HepG2 (cell line): ENCODE results near the gene CXCR5. TPM values are rescaled to one million over a fixed set of nuclear protein-coding genes. Genes with fewer than 3 reads are reported as not detected.

Experiments
- FOXM1 ChIP-seq: sonication (generic); formaldehyde crosslinking; IDR thresholded peaks from 2 replicates; pipeline ENCODE4 v1.5.0; 2020; ENCODE audit warnings: missing genetic modification reagents
- RARA ChIP-seq: IDR thresholded peaks from 2 replicates; pipeline ENCODE4 v1.6.1; 2016; ENCODE audit warnings: missing genetic modification reagents, missing compliant biosample characterization
- SMAD3 ChIP-seq: sonication (generic); formaldehyde crosslinking; IDR thresholded peaks from 2 replicates; pipeline ENCODE4 v1.4.0; 2020; ENCODE audit warnings: missing genetic modification reagents
- SNAI1 ChIP-seq: sonication (generic); formaldehyde crosslinking; IDR thresholded peaks from 2 replicates; pipeline ENCODE4 v1.5.0; 2020; ENCODE audit warnings: mild to moderate bottlenecking, missing genetic modification reagents, borderline replicate concordance
- ZBTB7A ChIP-seq: sonication (generic); formaldehyde crosslinking; IDR thresholded peaks from 2 replicates; pipeline ENCODE4 v1.8.0; 2022; ENCODE audit warnings: mild to moderate bottlenecking, missing genetic modification reagents
- ZFAT ChIP-seq: sonication (generic); formaldehyde crosslinking; conservative IDR thresholded peaks from 2 replicates; pipeline ENCODE4 v1.8.1; 2023; ENCODE audit warnings: missing genetic modification reagents, inconsistent platforms
- ZFP90 ChIP-seq: sonication (generic); formaldehyde crosslinking; IDR thresholded peaks from 2 replicates; pipeline ENCODE4 v1.8.0; 2022; ENCODE audit warnings: missing genetic modification reagents, mild to moderate bottlenecking, inconsistent platforms, borderline replicate concordance
- ZNF33A ChIP-seq: sonication (generic); formaldehyde crosslinking; IDR thresholded peaks from 2 replicates; pipeline ENCODE4 v1.5.1; 2020; ENCODE audit warnings: missing genetic modification reagents, mild to moderate bottlenecking, moderate library complexity, borderline replicate concordance
- ZNF446 ChIP-seq: sonication (generic); formaldehyde crosslinking; IDR thresholded peaks from 2 replicates; pipeline ENCODE4 v1.5.0; 2020; ENCODE audit warnings: mild to moderate bottlenecking, missing genetic modification reagents
- ZNF788 ChIP-seq: sonication (generic); formaldehyde crosslinking; IDR thresholded peaks from 2 replicates; pipeline ENCODE4 v1.5.0; 2020; ENCODE audit warnings: mild to moderate bottlenecking, missing genetic modification reagents, borderline replicate concordance
- polyA plus RNA-seq, 8 experiments: library from polyadenylated mRNA; depleted of rRNA in 3 of 8; stranded (reverse) in 7 of 8; unstranded in 1 of 8; fragments of >200 nt; fragmentation: Illumina TruSeq in 4 of 8; extraction: Trizol in 4 of 8; gene quantifications; 2 replicates each; pipeline versions ENCODE4 v1.2.1 to v1.2.3, GENCODE V29; 2011 to 2016; ENCODE audit warnings: low read depth in 4 of 8, missing spikeins in 1 of 8, mixed read lengths in 1 of 8; ENCODE audit not compliant: insufficient read depth in 1 of 8
- total RNA-seq, 5 experiments: library from RNA; depleted of rRNA; stranded (reverse); fragments of >200 nt; fragmentation: Illumina TruSeq; extraction: Trizol; gene quantifications; 2 replicates each; pipeline ENCODE4 v1.2.3, GENCODE V29; 2016; ENCODE audit warnings: low read depth in 1 of 5
- TF ChIP-seq, protein P1 (sequence below): sonication (generic); formaldehyde crosslinking; IDR thresholded peaks from 2 replicates; pipeline ENCODE4 v1.4.0; 2020; ENCODE audit warnings: missing genetic modification reagents
- TF ChIP-seq, protein P2 (sequence below): sonication (generic); formaldehyde crosslinking; IDR thresholded peaks from 2 replicates; pipeline ENCODE4 v1.4.0; 2020; ENCODE audit warnings: mild to moderate bottlenecking, missing genetic modification reagents
- TF ChIP-seq, protein P3 (sequence below): sonication (generic); formaldehyde crosslinking; conservative IDR thresholded peaks from 2 replicates; pipeline ENCODE4 v1.5.0; 2020; ENCODE audit warnings: missing genetic modification reagents
- TF ChIP-seq, protein P4 (sequence below): sonication (generic); formaldehyde crosslinking; IDR thresholded peaks from 2 replicates; pipeline ENCODE4 v1.4.0; 2020; ENCODE audit warnings: low read depth, missing genetic modification reagents

CXCR5 gene
- total and polyA plus RNA-seq, 2 of the 13 experiments (the other 11 are each of a cell fraction or from before 2014, with no cell fraction given) = not detected

DNA sequence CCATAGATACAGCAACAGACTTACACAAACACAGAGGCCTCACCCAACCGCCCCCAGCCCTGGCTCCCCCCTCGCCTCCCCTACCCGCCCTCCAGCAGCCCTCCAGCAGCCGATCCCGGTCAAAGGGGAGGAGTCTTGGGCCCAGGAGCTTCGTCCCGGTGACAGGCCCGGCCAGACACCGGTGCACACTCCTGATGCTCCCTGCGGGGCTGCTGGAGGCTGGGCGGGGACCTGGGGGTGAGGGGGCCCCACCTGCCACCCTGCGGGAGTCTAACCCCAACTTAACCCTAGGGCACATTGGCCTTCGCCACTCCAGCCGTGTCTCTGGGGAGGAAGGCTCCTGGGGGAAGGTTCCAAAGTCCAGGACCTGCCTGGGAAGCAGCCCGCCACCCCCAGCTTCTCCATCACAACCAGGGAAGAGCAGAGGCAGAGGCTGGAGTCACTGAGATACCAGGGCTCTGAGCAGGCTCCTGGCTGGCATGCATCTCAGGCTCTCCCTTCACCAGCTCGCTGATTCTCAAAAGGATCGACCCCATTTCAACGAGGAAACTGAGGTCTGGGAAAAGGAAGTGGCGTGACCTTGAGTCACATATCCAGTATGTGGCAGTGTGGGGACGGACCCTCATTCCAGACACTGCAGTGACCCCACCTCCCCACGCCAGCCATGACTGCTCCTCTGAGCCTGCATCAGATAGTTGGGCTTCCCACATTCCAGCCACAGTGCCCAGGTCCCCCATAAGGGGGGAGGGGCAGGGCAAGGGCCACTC lies 27.6 kb downstream of the CXCR5 start (continued):
- TF ChIP-seq ZNF788 (CRISPR knock-in tag) (no peak), SMAD3 (CRISPR knock-in tag) (no peak), SNAI1 (no peak), FOXM1 (CRISPR knock-in tag) (no peak), ZFP90 (CRISPR knock-in tag) (no peak), ZNF33A (no peak), RARA (CRISPR knock-in tag) (peak; percentile 81), ZFAT (CRISPR knock-in tag) (no peak), ZNF446 (CRISPR knock-in tag) (no peak), ZBTB7A (no peak)
- TF ChIP-seq, protein P1, sequence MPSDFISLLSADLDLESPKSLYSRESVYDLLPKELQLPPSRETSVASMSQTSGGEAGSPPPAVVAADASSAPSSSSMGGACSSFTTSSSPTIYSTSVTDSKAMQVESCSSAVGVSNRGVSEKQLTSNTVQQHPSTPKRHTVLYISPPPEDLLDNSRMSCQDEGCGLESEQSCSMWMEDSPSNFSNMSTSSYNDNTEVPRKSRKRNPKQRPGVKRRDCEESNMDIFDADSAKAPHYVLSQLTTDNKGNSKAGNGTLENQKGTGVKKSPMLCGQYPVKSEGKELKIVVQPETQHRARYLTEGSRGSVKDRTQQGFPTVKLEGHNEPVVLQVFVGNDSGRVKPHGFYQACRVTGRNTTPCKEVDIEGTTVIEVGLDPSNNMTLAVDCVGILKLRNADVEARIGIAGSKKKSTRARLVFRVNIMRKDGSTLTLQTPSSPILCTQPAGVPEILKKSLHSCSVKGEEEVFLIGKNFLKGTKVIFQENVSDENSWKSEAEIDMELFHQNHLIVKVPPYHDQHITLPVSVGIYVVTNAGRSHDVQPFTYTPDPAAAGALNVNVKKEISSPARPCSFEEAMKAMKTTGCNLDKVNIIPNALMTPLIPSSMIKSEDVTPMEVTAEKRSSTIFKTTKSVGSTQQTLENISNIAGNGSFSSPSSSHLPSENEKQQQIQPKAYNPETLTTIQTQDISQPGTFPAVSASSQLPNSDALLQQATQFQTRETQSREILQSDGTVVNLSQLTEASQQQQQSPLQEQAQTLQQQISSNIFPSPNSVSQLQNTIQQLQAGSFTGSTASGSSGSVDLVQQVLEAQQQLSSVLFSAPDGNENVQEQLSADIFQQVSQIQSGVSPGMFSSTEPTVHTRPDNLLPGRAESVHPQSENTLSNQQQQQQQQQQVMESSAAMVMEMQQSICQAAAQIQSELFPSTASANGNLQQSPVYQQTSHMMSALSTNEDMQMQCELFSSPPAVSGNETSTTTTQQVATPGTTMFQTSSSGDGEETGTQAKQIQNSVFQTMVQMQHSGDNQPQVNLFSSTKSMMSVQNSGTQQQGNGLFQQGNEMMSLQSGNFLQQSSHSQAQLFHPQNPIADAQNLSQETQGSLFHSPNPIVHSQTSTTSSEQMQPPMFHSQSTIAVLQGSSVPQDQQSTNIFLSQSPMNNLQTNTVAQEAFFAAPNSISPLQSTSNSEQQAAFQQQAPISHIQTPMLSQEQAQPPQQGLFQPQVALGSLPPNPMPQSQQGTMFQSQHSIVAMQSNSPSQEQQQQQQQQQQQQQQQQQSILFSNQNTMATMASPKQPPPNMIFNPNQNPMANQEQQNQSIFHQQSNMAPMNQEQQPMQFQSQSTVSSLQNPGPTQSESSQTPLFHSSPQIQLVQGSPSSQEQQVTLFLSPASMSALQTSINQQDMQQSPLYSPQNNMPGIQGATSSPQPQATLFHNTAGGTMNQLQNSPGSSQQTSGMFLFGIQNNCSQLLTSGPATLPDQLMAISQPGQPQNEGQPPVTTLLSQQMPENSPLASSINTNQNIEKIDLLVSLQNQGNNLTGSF = no peak
- TF ChIP-seq, protein P2, sequence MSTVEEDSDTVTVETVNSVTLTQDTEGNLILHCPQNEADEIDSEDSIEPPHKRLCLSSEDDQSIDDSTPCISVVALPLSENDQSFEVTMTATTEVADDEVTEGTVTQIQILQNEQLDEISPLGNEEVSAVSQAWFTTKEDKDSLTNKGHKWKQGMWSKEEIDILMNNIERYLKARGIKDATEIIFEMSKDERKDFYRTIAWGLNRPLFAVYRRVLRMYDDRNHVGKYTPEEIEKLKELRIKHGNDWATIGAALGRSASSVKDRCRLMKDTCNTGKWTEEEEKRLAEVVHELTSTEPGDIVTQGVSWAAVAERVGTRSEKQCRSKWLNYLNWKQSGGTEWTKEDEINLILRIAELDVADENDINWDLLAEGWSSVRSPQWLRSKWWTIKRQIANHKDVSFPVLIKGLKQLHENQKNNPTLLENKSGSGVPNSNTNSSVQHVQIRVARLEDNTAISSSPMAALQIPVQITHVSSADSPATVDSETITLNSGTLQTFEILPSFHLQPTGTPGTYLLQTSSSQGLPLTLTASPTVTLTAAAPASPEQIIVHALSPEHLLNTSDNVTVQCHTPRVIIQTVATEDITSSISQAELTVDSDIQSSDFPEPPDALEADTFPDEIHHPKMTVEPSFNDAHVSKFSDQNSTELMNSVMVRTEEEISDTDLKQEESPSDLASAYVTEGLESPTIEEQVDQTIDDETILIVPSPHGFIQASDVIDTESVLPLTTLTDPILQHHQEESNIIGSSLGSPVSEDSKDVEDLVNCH (CRISPR knock-in tag) = no peak
- TF ChIP-seq, protein P3, sequence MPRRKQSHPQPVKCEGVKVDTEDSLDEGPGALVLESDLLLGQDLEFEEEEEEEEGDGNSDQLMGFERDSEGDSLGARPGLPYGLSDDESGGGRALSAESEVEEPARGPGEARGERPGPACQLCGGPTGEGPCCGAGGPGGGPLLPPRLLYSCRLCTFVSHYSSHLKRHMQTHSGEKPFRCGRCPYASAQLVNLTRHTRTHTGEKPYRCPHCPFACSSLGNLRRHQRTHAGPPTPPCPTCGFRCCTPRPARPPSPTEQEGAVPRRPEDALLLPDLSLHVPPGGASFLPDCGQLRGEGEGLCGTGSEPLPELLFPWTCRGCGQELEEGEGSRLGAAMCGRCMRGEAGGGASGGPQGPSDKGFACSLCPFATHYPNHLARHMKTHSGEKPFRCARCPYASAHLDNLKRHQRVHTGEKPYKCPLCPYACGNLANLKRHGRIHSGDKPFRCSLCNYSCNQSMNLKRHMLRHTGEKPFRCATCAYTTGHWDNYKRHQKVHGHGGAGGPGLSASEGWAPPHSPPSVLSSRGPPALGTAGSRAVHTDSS = no peak
- TF ChIP-seq, protein P4, sequence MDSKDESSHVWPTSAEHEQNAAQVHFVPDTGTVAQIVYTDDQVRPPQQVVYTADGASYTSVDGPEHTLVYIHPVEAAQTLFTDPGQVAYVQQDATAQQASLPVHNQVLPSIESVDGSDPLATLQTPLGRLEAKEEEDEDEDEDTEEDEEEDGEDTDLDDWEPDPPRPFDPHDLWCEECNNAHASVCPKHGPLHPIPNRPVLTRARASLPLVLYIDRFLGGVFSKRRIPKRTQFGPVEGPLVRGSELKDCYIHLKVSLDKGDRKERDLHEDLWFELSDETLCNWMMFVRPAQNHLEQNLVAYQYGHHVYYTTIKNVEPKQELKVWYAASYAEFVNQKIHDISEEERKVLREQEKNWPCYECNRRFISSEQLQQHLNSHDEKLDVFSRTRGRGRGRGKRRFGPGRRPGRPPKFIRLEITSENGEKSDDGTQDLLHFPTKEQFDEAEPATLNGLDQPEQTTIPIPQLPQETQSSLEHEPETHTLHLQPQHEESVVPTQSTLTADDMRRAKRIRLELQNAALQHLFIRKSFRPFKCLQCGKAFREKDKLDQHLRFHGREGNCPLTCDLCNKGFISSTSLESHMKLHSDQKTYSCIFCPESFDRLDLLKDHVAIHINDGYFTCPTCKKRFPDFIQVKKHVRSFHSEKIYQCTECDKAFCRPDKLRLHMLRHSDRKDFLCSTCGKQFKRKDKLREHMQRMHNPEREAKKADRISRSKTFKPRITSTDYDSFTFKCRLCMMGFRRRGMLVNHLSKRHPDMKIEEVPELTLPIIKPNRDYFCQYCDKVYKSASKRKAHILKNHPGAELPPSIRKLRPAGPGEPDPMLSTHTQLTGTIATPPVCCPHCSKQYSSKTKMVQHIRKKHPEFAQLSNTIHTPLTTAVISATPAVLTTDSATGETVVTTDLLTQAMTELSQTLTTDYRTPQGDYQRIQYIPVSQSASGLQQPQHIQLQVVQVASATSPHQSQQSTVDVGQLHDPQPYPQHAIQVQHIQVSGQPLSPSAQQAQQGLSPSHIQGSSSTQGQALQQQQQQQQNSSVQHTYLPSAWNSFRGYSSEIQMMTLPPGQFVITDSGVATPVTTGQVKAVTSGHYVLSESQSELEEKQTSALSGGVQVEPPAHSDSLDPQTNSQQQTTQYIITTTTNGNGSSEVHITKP = no peak
